ENCODE results near the gene PVALEF. TPM values are rescaled to one million over a fixed set of nuclear protein-coding genes. Genes with fewer than 3 reads are reported as not detected.

Gene PVALEF
- polyA plus RNA-seq, 1 donor (not counting 4 experiments of a cell fraction or from before 2014, with no cell fraction given): not detected

DNA sequence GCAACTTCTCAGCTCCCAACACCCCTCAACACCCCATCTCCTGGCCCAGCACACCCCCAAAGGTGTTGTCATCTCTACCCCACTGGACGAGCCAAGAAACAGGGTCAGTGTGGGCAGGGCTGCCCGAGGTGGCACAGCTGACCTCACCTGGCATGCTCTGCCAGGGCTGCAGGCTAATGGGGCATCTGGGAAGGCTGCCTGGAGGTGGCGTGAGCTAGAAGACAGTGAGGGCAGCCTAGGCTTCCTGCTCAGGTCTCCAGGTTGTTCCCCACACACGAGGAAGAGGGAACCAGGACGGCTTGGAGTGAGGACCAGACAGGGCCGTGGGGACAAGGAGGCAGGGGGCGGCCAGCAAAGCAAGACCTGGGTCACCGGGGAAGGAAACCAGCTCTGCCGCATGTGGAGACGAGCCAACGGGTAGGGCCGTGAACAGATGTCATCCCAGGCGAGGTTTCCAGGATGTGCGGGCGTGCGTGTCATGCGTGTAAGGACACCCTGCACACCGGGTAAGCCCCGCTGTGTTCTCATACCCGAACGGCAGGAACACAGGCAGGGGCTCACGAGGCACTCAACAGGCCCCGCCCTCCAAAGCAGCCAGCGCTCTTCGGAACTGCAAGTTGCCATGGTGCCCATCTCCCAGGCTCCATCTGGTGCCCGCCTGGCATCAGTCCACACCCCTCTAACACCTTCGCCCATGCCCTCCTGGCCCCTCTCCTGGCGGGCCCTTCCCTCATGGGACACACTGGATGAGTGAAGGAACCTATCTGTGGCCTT lies 29.6 kb upstream of the PVALEF start:
- no peak for FAIRE-seq
- Histone ChIP-seq H3K4me3 (ENCODE audit: control insufficient read depth in 2 of 3, extremely low read depth in 1 of 3, insufficient read depth in 2 of 3, low read depth in 1 of 3, low read length in 3 of 3) (no peak overlapping the region), H3K27me3 (ENCODE audit: control insufficient read depth, extremely low read depth, insufficient read depth, low read length) (peaks cover 23% of the 10 kb centered on the region), H3K4me1 (ENCODE audit: control insufficient read depth, extremely low read depth, insufficient read depth, low read length) (no peaks in the 10 kb centered on the region), H3K27ac (ENCODE audit: control insufficient read depth, insufficient read depth, low read length) (no peak overlapping the region), H3K36me3 (ENCODE audit: control insufficient read depth in 2 of 2, extremely low read depth in 1 of 2, insufficient read depth in 2 of 2, low read length in 2 of 2) (no peaks in the 10 kb centered on the region), H3K79me2 (ENCODE audit: control insufficient read depth, insufficient read depth, low read length) (no peaks in the 10 kb centered on the region), H3K9ac (ENCODE audit: control insufficient read depth, extremely low read depth, insufficient read depth, low read length) (no peak overlapping the region), H3K9me3 (ENCODE audit: control insufficient read depth, low read depth, low read length) (peaks cover 7% of the 10 kb centered on the region), H2AFZ (ENCODE audit: control insufficient read depth, low read length) (no peak overlapping the region), H4K20me1 (ENCODE audit: control insufficient read depth, extremely low read depth, insufficient read depth, low read length) (no peaks in the 10 kb centered on the region), H3K9me1 (ENCODE audit: control insufficient read depth, extremely low read depth, insufficient read depth, low read length) (no peaks in the 10 kb centered on the region), H3K4me2 (ENCODE audit: control insufficient read depth, extremely low read depth, insufficient read depth, low read depth, low read length) (no peak overlapping the region)
- TF ChIP-seq, protein P1, sequence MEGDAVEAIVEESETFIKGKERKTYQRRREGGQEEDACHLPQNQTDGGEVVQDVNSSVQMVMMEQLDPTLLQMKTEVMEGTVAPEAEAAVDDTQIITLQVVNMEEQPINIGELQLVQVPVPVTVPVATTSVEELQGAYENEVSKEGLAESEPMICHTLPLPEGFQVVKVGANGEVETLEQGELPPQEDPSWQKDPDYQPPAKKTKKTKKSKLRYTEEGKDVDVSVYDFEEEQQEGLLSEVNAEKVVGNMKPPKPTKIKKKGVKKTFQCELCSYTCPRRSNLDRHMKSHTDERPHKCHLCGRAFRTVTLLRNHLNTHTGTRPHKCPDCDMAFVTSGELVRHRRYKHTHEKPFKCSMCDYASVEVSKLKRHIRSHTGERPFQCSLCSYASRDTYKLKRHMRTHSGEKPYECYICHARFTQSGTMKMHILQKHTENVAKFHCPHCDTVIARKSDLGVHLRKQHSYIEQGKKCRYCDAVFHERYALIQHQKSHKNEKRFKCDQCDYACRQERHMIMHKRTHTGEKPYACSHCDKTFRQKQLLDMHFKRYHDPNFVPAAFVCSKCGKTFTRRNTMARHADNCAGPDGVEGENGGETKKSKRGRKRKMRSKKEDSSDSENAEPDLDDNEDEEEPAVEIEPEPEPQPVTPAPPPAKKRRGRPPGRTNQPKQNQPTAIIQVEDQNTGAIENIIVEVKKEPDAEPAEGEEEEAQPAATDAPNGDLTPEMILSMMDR (optimal IDR thresholded peaks at IDR 0.05 in 1 of 3, IDR thresholded peaks at IDR 0.05 in 1 of 3, conservative IDR thresholded peaks at IDR 0.05 in 1 of 3; ENCODE audit: extremely low read depth in 1 of 3, insufficient read depth in 2 of 3, low read length in 3 of 3): no peak
- no peak for TF ChIP-seq EZH2 (IDR thresholded peaks at IDR 0.05; ENCODE audit: low read length)
- no peak for DNase-seq (ENCODE audit: low read depth, low spot score)
- dilution Hi-C loops (cut with MboI; ENCODE audit: extremely low pct_ligation_motif_present, low sequenced_read_pairs): no loop called here

DNA sequence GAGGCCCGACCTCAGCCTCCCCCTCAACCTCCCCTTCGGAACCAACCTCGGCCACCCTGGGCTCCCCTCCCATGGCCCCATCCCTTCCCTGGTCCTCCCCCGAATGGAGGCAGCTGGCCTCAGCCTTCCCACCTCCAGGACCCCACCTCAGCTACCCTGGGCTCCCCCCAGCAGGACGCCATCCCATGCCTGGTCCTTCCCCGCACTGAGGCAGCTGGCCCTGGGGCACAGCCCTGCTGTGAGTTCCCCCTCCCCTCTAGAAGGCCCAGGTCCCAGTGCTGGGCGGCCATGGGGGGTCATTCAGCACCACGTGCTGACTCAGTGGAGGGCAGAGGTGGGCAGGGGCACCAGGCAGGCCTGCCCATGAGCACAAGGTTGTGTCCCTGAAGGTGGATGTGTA lies 28.9 kb upstream of the PVALEF start:
- no peaks in the 10 kb centered on the region for H3K9me1 ChIP-seq (ENCODE audit: control insufficient read depth, extremely low read depth, insufficient read depth, low read length)
- no peaks in the 10 kb centered on the region for H4K20me1 ChIP-seq (ENCODE audit: control insufficient read depth, extremely low read depth, insufficient read depth, low read length)
- no peak overlapping the region for H3K4me2 ChIP-seq (ENCODE audit: control insufficient read depth, extremely low read depth, insufficient read depth, low read depth, low read length)
- dilution Hi-C loops (cut with MboI; ENCODE audit: extremely low pct_ligation_motif_present, low sequenced_read_pairs): no loop called here
- H3K4me3 ChIP-seq (ENCODE audit: control insufficient read depth in 2 of 3, extremely low read depth in 1 of 3, insufficient read depth in 2 of 3, low read depth in 1 of 3, low read length in 3 of 3): no peak overlapping the region
- FAIRE-seq (no peak), DNase-seq (ENCODE audit: low read depth, low spot score) (no peak)
- H3K36me3 ChIP-seq (ENCODE audit: control insufficient read depth in 2 of 2, extremely low read depth in 1 of 2, insufficient read depth in 2 of 2, low read length in 2 of 2): no peaks in the 10 kb centered on the region
- H3K9me3 ChIP-seq (ENCODE audit: control insufficient read depth, low read depth, low read length): peaks cover 7% of the 10 kb centered on the region
- no peak overlapping the region for H3K27ac ChIP-seq (ENCODE audit: control insufficient read depth, insufficient read depth, low read length)
- no peak overlapping the region for H3K9ac ChIP-seq (ENCODE audit: control insufficient read depth, extremely low read depth, insufficient read depth, low read length)
- TF ChIP-seq EZH2 (IDR thresholded peaks at IDR 0.05; ENCODE audit: low read length): no peak
- TF ChIP-seq, protein P1 (optimal IDR thresholded peaks at IDR 0.05 in 1 of 3, IDR thresholded peaks at IDR 0.05 in 1 of 3, conservative IDR thresholded peaks at IDR 0.05 in 1 of 3; ENCODE audit: extremely low read depth in 1 of 3, insufficient read depth in 2 of 3, low read length in 3 of 3): no peak
- H3K79me2 ChIP-seq (ENCODE audit: control insufficient read depth, insufficient read depth, low read length): no peaks in the 10 kb centered on the region
- peaks cover 25% of the 10 kb centered on the region for H3K27me3 ChIP-seq (ENCODE audit: control insufficient read depth, extremely low read depth, insufficient read depth, low read length)
- H3K4me1 ChIP-seq (ENCODE audit: control insufficient read depth, extremely low read depth, insufficient read depth, low read length): no peaks in the 10 kb centered on the region
- H2AFZ ChIP-seq (ENCODE audit: control insufficient read depth, low read length): no peak overlapping the region

All from keratinocyte (primary cell).